ENCODE data around the gene RASGRF1.

Gene RASGRF1

DNA sequence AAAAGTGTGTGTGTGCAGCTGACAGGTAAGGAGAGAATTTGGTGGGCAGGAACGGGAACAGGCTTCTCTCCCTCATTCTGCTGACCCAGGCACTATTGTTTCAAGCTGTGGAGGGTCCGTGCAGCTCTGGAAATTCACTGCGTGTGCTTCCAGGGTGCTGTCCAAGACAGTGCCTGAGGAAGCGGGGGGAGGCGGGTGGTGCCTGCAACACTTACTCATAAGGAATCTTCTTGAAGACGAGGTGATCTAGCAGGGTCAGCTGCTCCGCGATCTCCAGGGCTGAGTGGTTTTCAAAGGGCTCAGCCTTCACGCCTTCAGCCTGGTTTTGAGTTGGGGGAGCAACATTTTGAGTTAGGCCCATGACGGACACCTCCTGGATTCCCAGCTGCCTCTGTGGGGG is 99.1 kb downstream of the RASGRF1 start:
- no peak for DNase-seq
- Mint-ChIP-seq H3K27me3 (no peaks in the 10 kb centered on the region), H3K27ac (no peak overlapping the region), H3K9me3 (no peaks in the 10 kb centered on the region), H3K36me3 (ENCODE audit: low read depth) (no peaks in the 10 kb centered on the region), H3K4me3 (no peak overlapping the region), H3K4me1 (ENCODE audit: low read depth) (peaks cover 2% of the 10 kb centered on the region)

DNA sequence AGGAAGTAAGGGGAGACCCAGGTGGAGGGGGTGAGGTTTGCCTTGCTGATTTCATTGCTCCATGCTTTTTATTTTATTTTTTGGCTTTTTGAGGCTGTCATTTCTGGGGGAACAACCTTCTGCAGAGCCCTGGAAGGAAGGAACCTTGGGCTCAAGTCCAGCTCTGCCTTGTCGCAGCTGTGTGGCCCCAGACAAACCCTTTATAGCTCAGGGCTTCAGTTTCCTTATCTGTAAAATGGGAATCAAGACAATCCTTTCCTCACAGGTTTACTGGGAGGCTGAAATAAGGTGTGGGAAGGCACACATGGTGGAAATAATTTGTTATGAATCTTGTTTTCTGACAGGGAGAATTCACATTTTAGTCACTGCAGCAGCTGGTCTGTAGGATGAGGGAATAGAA is 100.3 kb downstream of the RASGRF1 start:
- Mint-ChIP-seq H3K36me3 (ENCODE audit: low read depth) (no peaks in the 10 kb centered on the region), H3K4me3 (no peak overlapping the region), H3K4me1 (ENCODE audit: low read depth) (peaks cover 2% of the 10 kb centered on the region), H3K9me3 (no peaks in the 10 kb centered on the region), H3K27ac (no peak overlapping the region), H3K27me3 (peaks cover 3% of the 10 kb centered on the region)
- DNase-seq, result no peak

DNA sequence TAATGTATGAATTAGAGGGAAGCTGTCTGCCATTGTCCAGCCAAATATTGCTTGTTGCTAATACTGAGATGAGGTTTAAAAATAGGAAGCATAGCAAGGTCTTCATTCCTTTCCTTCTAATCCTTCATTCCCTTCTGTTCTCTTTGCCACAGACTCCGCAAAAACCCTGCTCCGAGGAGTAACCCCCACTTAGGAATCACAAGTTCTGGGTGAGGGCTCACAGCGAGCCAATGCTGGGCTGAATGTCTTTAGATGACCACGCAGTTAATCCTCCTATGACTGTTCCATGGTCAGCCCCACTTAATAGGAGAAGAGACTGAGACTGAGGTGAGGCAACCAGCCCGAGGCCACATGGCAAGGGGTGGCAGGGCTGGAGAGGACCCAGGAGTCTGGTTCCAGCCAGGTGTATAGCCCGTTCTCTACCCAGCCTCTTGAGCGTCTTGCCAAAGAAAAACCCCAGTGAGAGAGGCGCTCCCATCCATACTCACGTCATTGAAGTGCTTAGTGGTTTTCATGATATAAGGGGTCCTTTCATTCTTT is 100.8 kb downstream of the RASGRF1 start:
- H3K27ac Mint-ChIP-seq, result no peak overlapping the region
- H3K4me3 Mint-ChIP-seq, result no peak overlapping the region
- H3K27me3 Mint-ChIP-seq, result peaks cover 3% of the 10 kb centered on the region
- no peak for DNase-seq
- peaks cover 2% of the 10 kb centered on the region for H3K4me1 Mint-ChIP-seq (ENCODE audit: low read depth)
- H3K9me3 Mint-ChIP-seq, result no peaks in the 10 kb centered on the region
- H3K36me3 Mint-ChIP-seq (ENCODE audit: low read depth), result no peaks in the 10 kb centered on the region

DNA sequence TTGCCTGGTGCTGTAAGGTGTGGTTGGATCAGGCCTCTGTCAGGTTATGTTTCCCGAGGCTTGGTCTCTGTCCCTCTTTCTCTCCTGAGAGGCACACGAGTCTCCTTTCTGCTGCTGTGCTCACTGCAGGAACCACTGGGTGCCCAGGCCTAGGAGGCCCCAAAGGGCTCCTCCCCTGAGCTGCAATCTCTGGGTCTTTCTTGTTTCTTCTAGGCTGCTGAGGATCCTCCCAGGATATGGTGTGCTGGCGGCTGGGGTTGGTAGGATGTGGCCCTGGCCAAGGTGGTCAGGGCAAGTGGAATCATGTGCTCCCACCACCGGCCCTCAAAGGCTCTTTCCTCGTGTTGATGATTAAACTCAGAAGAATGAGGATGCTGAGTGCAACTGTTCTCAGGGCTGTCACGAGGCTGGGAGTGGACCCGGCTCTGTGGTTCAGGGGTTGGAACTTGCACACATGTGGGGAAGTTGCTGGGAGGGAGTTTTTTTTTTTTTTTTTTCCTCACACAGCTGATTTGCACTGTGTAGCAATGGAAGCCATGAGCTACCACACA is 102.1 kb downstream of the RASGRF1 start:
- peaks cover 2% of the 10 kb centered on the region for H3K4me1 Mint-ChIP-seq (ENCODE audit: low read depth)
- H3K36me3 Mint-ChIP-seq (ENCODE audit: low read depth), result no peaks in the 10 kb centered on the region
- no peak for DNase-seq
- no peaks in the 10 kb centered on the region for H3K9me3 Mint-ChIP-seq
- no peak overlapping the region for H3K4me3 Mint-ChIP-seq
- peaks cover 7% of the 10 kb centered on the region for H3K27me3 Mint-ChIP-seq
- H3K27ac Mint-ChIP-seq, result peak overlapping the region; percentile 38

DNA sequence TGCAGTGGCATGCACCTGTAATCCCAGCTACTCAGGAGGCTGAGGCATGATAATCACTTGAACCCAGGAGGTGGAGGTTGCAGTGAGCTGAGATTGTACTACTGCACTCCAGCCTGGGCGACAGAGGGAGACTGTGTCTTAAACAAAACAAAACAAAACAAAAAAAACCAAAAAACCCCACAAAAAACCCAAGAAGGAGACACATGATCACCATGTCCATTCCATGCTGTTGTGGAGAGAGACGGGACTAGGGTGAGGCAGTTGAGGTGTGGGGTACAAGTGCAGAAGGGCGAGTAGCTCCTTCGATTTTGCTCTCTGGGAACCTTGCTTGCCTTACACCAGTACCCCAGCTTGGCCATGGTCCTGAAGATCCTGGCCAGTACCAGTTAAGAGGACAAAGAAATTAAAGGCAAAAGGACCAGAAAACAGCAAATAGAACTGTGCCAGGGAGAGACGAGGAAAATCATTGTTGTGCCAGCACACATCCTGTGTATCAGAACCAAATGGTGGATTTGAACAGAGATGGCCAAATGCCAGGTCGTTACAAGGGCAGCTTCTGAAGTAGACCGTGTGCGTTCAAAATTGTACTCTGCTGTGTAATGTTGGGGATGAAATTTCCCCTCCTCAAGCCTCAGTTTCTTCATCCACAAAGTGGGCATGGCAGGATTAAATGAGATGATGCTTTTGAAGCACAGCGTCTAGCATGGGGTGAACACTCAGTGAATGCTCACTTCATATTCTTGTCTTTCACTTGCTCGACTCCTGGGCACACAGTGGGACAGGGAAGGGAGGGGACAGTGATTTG is 102.8 kb downstream of the RASGRF1 start:
- Mint-ChIP-seq H3K9me3 (no peaks in the 10 kb centered on the region), H3K27me3 (peaks cover 7% of the 10 kb centered on the region), H3K27ac (no peak overlapping the region), H3K4me1 (ENCODE audit: low read depth) (peaks cover 2% of the 10 kb centered on the region), H3K4me3 (no peak overlapping the region), H3K36me3 (ENCODE audit: low read depth) (no peaks in the 10 kb centered on the region)
- DNase-seq, result no peak

DNA sequence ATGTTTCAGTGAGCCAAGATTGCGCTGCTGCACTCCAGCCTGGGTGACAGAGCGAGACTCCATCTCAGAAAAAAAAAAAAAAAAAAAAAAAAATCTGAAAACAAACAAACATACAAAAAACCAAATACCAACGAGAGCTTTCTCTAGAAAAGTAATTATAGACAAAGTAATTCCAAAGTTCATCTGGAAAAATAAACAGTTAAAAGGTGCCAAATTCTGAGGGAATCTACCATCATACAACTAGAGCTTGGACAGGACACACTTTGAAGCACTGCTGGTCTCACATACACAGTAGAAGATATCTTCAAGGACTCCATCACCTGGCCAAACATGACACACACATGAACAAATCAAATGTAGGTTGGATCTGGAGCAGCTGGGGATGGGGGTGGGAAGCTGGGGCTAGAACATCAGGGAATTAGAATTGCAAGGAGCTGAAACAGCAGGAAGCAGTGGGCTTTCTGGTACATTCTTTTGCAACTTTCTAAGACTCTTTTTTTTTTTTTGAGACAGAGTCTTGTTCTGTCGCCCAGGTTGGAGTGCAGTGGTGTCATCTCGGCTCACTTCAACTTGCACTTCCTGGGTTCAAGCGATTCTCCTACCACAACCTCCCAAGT is 104.6 kb downstream of the RASGRF1 start:
- H3K9me3 Mint-ChIP-seq, result no peaks in the 10 kb centered on the region
- H3K36me3 Mint-ChIP-seq (ENCODE audit: low read depth), result no peaks in the 10 kb centered on the region
- peaks cover 11% of the 10 kb centered on the region for H3K27me3 Mint-ChIP-seq
- no peak overlapping the region for H3K27ac Mint-ChIP-seq
- peaks cover 2% of the 10 kb centered on the region for H3K4me1 Mint-ChIP-seq (ENCODE audit: low read depth)
- no peak for DNase-seq
- H3K4me3 Mint-ChIP-seq, result no peak overlapping the region

DNA sequence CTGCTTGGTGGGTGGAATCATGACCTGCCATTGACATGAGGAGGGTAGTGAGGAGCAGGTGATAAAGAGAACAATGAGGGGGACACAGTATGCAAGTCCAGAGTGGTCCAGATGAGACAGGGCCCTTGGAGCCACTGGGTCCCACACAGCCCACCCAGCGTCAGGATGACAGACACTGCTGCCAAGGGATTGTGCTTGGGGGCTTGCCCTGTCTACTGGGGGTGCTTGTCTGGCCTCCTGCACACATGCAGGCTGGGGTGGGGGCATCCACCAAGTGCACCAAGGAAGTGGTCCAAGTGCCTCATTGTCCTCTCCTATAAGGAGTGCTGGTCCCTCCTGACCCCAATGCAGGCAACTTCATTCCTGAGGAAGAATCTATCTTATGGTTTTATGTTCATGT is 106.5 kb downstream of the RASGRF1 start:
- Mint-ChIP-seq H3K27ac (no peak overlapping the region), H3K4me1 (ENCODE audit: low read depth) (peaks cover 2% of the 10 kb centered on the region), H3K27me3 (peaks cover 11% of the 10 kb centered on the region), H3K36me3 (ENCODE audit: low read depth) (no peaks in the 10 kb centered on the region), H3K4me3 (no peak overlapping the region), H3K9me3 (no peaks in the 10 kb centered on the region)
- DNase-seq, result no peak

DNA sequence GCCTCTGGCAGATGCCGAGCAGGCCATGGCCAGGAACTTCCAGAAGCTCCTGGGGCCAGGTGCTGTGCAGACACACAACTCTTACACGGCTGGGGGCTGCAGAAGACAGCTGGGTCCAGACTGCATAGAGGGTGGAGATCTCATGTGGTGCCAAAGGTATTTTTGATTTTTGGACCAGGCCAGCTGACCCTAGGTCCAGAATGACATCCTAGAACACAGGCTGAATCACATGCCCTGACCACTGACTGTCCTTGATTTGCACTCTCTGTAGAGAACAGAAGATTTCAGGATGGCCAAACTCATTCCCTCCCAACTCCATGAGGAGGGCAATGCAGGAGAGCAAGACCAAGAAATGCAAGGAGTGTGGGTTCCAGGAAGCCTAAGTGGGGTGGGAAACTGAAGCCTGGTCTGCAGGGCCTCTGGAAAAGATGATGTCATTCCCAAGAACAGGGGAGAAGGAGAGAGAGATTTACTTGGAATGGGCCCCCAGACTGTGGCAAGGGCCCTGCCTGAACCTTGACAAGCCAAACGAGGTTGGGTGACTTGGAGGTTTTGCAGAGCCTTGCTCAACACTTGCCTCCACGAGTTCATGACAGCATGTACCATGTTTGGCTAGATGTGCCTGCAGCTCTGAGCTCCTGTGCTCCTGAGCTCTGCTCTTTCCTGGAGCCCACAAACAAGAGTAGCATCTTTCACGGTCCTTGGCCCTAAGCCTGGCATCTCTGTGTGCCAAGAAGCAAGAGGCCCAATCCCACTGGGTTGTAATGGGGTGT is 107.2 kb downstream of the RASGRF1 start:
- no peak for DNase-seq
- no peaks in the 10 kb centered on the region for H3K36me3 Mint-ChIP-seq (ENCODE audit: low read depth)
- H3K27me3 Mint-ChIP-seq, result peaks cover 11% of the 10 kb centered on the region
- H3K9me3 Mint-ChIP-seq, result no peaks in the 10 kb centered on the region
- H3K4me3 Mint-ChIP-seq, result no peak overlapping the region
- H3K4me1 Mint-ChIP-seq (ENCODE audit: low read depth), result no peaks in the 10 kb centered on the region
- H3K27ac Mint-ChIP-seq, result no peak overlapping the region

DNA sequence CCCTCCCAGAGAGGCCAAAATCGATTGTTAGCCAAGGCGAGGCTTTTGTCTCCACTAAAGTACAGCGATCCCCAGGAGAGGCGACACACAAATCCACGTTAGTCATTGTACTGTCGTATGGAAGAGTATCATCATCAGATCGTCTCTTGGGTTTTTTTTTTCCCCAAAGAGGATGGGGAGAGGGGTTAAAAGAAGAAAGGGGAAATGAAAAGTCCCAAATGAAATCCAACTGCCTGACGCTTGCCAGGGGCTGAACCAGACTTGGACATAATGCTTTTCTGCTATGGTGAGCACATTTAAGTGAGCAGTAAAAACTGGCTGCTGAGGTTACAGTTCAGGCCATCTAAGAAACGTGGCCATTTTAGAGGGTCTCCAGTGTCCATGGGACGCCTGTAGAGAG is 107.8 kb downstream of the RASGRF1 start:
- Mint-ChIP-seq H3K27ac (no peak overlapping the region), H3K27me3 (peaks cover 13% of the 10 kb centered on the region), H3K4me1 (ENCODE audit: low read depth) (peaks cover 2% of the 10 kb centered on the region), H3K9me3 (no peaks in the 10 kb centered on the region), H3K36me3 (ENCODE audit: low read depth) (no peaks in the 10 kb centered on the region), H3K4me3 (no peak overlapping the region)
- no peak for DNase-seq

DNA sequence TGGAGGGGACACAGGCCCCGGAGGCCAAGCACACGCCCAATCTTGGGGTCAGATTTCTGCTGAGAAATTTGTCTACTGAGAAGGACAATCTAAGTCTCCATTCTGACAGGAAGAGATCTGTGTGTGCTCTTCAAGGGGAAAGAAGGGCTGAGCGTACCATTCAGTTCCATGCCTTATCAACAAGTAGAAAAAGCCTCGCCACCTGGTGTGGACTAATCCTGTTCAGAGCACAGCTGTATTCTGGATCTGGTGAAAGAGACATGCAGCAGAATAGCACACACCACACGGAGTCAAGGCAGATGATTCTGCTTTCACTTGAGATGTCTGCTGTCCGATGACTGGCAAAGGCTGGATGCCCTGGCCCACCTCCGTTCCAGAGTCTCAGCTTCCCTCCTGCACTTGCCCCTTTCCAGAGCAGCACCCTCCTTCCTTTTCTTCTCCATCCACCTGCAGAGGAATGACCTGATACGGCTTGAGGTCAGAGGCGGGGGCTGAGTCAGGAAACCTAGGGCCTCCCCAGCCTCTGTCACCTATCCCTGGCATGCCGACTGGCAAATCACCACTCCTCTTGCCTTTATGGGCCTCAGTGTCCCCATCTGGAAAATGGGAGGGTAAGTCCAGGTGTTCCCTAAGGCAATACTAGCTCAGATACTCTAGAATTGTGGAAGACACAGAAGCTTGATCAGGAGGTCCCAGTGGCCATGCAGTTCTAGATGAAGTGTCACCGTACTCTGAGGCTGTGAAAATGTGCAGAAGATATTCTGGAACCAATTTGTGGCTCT is 108.9 kb downstream of the RASGRF1 start:
- peaks cover 8% of the 10 kb centered on the region for H3K4me1 Mint-ChIP-seq (ENCODE audit: low read depth)
- DNase-seq, result no peak
- no peaks in the 10 kb centered on the region for H3K9me3 Mint-ChIP-seq
- H3K27me3 Mint-ChIP-seq, result peaks cover 15% of the 10 kb centered on the region
- no peaks in the 10 kb centered on the region for H3K36me3 Mint-ChIP-seq (ENCODE audit: low read depth)
- H3K4me3 Mint-ChIP-seq, result no peak overlapping the region
- H3K27ac Mint-ChIP-seq, result no peak overlapping the region

DNA sequence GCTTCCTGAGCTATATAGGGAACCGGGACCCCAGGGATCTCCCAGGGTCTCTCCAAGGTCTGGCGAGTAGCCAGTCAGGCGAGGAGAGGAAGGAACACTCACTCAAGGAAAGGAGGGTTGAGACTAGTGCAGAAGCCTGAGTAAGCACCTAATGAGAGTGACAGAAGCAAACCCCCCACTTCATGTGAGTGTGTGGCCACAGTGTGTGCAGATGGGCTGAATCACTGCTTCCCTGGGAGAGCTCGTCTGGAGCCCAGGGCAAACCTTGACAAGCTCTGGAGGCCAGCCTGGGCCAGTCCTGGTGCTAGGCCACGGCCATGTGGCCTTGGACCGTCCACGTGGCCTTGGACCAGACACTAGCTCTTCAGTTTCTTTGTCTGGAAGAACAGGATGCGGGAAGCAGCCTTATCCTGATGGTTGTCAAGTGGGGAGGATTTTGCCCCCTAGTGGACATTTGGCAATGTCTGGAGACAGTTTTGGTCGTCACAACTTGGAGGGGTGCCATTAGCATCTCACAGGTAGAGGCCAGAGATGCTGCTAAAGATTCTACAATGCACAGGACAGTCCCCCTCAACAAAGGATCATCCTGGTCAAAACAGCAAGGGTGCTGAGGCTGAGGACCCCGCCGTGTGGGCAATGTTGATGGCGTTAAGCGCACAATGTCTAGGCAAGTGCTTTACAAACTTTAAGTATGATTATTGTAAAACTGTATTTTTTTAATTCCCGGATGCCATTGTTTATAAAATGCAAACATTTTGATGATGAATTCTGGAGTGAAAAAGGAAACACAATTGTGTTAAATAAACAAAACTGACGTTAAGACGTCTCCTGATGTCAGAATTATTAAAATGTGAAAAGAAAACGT is 110.9 kb downstream of the RASGRF1 start:
- peak; percentile 34 for DNase-seq
- Mint-ChIP-seq H3K27ac (no peak overlapping the region), H3K4me1 (ENCODE audit: low read depth) (peaks cover 8% of the 10 kb centered on the region), H3K4me3 (no peak overlapping the region), H3K9me3 (no peaks in the 10 kb centered on the region), H3K36me3 (ENCODE audit: low read depth) (no peaks in the 10 kb centered on the region), H3K27me3 (peaks cover 13% of the 10 kb centered on the region)

DNA sequence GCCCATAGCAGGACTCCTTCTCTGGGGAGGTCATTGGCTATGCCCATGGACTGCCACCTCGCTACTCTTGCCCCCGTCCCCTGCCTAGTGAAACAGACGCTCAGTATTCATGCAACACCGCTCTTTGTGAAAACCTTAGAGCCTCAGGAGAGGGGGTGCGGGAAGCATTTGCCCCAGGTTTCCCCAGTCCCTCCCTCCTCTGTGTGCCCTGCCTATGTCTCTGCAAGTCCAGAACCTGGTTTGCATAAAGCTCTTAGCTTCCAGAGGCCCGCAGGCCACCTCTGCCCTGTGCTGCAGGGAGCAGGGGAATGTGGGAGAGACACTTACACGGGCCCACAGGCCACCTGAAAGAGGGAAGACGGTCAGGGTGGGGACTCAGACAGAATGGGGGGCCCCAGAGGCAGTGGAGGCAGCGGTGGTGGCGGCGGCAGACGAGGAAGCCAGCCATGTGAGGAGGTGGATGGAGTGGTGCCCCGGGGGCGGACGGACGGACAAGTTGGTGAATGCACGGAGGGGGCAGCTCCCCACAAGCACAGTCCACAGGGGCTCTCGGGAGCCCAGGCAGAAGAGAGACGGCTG is 111.9 kb downstream of the RASGRF1 start:
- DNase-seq, result no peak
- Mint-ChIP-seq H3K27ac (no peak overlapping the region), H3K4me3 (no peak overlapping the region), H3K9me3 (no peaks in the 10 kb centered on the region), H3K36me3 (ENCODE audit: low read depth) (no peaks in the 10 kb centered on the region), H3K27me3 (peaks cover 10% of the 10 kb centered on the region), H3K4me1 (ENCODE audit: low read depth) (peaks cover 8% of the 10 kb centered on the region)

All from activated T-cell treated with anti-CD3 and anti-CD28 coated beads, Interleukin-2, amount 50 U/mL, for 24 hours (primary cell).